C4-2B (cell line): ENCODE results near the gene FHIT.

ENCODE experiments used
- CTCF ChIP-seq: fragments of 450-650 bp; conservative IDR thresholded peaks from 2 replicates; pipeline ENCODE4 v1.5.1; 2017; ENCODE audit warnings: mild to moderate bottlenecking
- ZFX ChIP-seq: fragments of 450-650 bp; IDR thresholded peaks from 2 replicates; pipeline ENCODE4 v1.6.1; 2017

DNA sequence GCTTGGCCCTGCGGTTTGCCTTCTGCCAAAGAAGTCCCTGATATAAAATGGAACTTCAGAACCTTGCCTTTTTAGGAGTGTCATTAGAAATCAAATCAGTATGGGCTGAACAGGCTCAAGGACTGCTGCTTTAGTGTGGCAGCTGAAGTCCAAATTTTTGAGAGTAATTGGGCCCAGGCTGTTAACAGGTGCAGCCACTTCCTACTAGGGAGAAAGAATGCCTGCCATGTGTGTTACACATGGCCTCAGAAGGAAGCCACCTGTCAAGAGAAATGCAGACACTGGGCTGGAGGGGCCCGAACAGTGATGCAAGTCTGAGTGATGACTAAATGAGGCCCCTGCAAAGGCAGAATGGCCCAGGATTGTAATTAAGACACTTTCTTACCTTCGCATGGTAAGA is 1414.7 kb downstream of the FHIT start:
- TF ChIP-seq CTCF (no peak), ZFX (no peak)
